HepG2 (cell line): Measurements from ENCODE around the gene CAPS. TPM values are rescaled to one million over a fixed set of nuclear protein-coding genes. Genes with fewer than 3 reads are reported as not detected.

ENCODE experiments used
- AKAP8 ChIP-seq: sonication (generic); formaldehyde crosslinking; IDR thresholded peaks from 2 replicates; pipeline ENCODE4 v1.5.1; 2020; ENCODE audit warnings: mild to moderate bottlenecking, missing genetic modification reagents
- POLR2AphosphoS5 ChIP-seq: IDR thresholded peaks from 2 replicates; pipeline ENCODE4 v1.6.1; 2012; ENCODE audit warnings: low read depth, low read length
- RBM22 ChIP-seq: fragments of 200-400 bp; formaldehyde crosslinking; optimal IDR thresholded peaks from 2 replicates; pipeline ENCODE3; 2017; ENCODE audit warnings: mild to moderate bottlenecking, low read length, moderate library complexity
- RERE ChIP-seq: IDR thresholded peaks from 2 replicates; pipeline ENCODE4 v1.6.1; 2016; ENCODE audit warnings: low read depth, missing genetic modification reagents, missing compliant biosample characterization
- YEATS4 ChIP-seq: sonication (generic); formaldehyde crosslinking; IDR thresholded peaks from 2 replicates; pipeline ENCODE4 v1.4.0; 2020; ENCODE audit warnings: missing genetic modification reagents, borderline replicate concordance
- ZBTB1 ChIP-seq: sonication (generic); formaldehyde crosslinking; IDR thresholded peaks from 2 replicates; pipeline ENCODE4 v1.4.0; 2020; ENCODE audit warnings: missing genetic modification reagents, borderline replicate concordance
- ZBTB4 ChIP-seq: sonication (generic); formaldehyde crosslinking; IDR thresholded peaks from 2 replicates; pipeline ENCODE4 v1.4.0; 2020; ENCODE audit warnings: missing genetic modification reagents, mild to moderate bottlenecking, borderline replicate concordance
- ZBTB44 ChIP-seq: sonication (generic); formaldehyde crosslinking; IDR thresholded peaks from 2 replicates; pipeline ENCODE4 v1.4.0; 2020; ENCODE audit warnings: missing genetic modification reagents
- ZFX ChIP-seq: sonication (generic); formaldehyde crosslinking; IDR thresholded peaks from 2 replicates; pipeline ENCODE4 v1.4.0; 2020; ENCODE audit warnings: mild to moderate bottlenecking, low read depth, missing genetic modification reagents, moderate library complexity
- ZNF337 ChIP-seq: sonication (generic); formaldehyde crosslinking; IDR thresholded peaks from 2 replicates; pipeline ENCODE4 v1.5.1; 2020; ENCODE audit warnings: missing genetic modification reagents, low read depth, mild to moderate bottlenecking, borderline replicate concordance
- ZNF576 ChIP-seq: sonication (generic); formaldehyde crosslinking; IDR thresholded peaks from 2 replicates; pipeline ENCODE4 v1.4.0; 2020; ENCODE audit warnings: mild to moderate bottlenecking, missing genetic modification reagents
- ZNF616 ChIP-seq: sonication (generic); formaldehyde crosslinking; IDR thresholded peaks from 2 replicates; pipeline ENCODE4 v1.5.0; 2020; ENCODE audit warnings: low read depth, mild to moderate bottlenecking, missing genetic modification reagents
- ZNF720 ChIP-seq: sonication (generic); formaldehyde crosslinking; IDR thresholded peaks from 2 replicates; pipeline ENCODE4 v1.4.0; 2020; ENCODE audit warnings: missing genetic modification reagents
- ZNF761 ChIP-seq: sonication (generic); formaldehyde crosslinking; conservative IDR thresholded peaks from 2 replicates; pipeline ENCODE4 v1.4.0; 2020; ENCODE audit warnings: mild to moderate bottlenecking, missing genetic modification reagents
- ZSCAN25 ChIP-seq: sonication (generic); formaldehyde crosslinking; IDR thresholded peaks from 2 replicates; pipeline ENCODE4 v1.8.0; 2022; ENCODE audit warnings: mild to moderate bottlenecking, missing genetic modification reagents
- polyA plus RNA-seq, 8 experiments: library from polyadenylated mRNA; depleted of rRNA in 3 of 8; stranded (reverse) in 7 of 8; unstranded in 1 of 8; fragments of >200 nt; fragmentation: Illumina TruSeq in 4 of 8; extraction: Trizol in 4 of 8; gene quantifications; 2 replicates each; pipeline versions ENCODE4 v1.2.1 to v1.2.3, GENCODE V29; 2011 to 2016; ENCODE audit warnings: low read depth in 4 of 8, missing spikeins in 1 of 8, mixed read lengths in 1 of 8; ENCODE audit not compliant: insufficient read depth in 1 of 8
- total RNA-seq, 5 experiments: library from RNA; depleted of rRNA; stranded (reverse); fragments of >200 nt; fragmentation: Illumina TruSeq; extraction: Trizol; gene quantifications; 2 replicates each; pipeline ENCODE4 v1.2.3, GENCODE V29; 2016; ENCODE audit warnings: low read depth in 1 of 5

The CAPS gene
- total and polyA plus RNA-seq, 2 of the 13 experiments (the other 11 are each of a cell fraction or from before 2014, with no cell fraction given) = 3.1 TPM

GRCh38 chr19:5893907-5894703 is 19.9 kb upstream of the CAPS start (continued):
- TF ChIP-seq ZBTB44 (CRISPR knock-in tag) = no peak
- peak; percentile 26; the same call in 1 of the 2 replicates for TF ChIP-seq ZFX (CRISPR knock-in tag)
- TF ChIP-seq RERE (CRISPR knock-in tag) = no peak
- 0 out of 2 replicates have a peak, but pooled peaks have one; percentile 11 for TF ChIP-seq POLR2AphosphoS5
- TF ChIP-seq YEATS4 (CRISPR knock-in tag) = no peak
- 0 out of 2 replicates have a peak, but pooled peaks have one; percentile 9 for TF ChIP-seq AKAP8 (CRISPR knock-in tag)
- peak; percentile 78 for TF ChIP-seq RBM22
- TF ChIP-seq ZBTB4 (CRISPR knock-in tag) = no peak
- TF ChIP-seq ZNF761 (CRISPR knock-in tag) = no peak
- TF ChIP-seq ZNF337 (CRISPR knock-in tag) = no peak
- no peak for TF ChIP-seq ZSCAN25 (CRISPR knock-in tag)
- TF ChIP-seq ZNF616 (CRISPR knock-in tag) = no peak
- TF ChIP-seq ZNF576 (CRISPR knock-in tag) = no peak
- TF ChIP-seq ZNF720 (CRISPR knock-in tag) = no peak
- no peak for TF ChIP-seq ZBTB1
